ENCODE data around the gene LDLRAD3. TPM values are rescaled to one million over a fixed set of nuclear protein-coding genes. Genes with fewer than 3 reads are reported as not detected.

The LDLRAD3 gene
- polyA plus RNA-seq, 1 of the 3 experiments (the other 2 are of a cell fraction), result 10.6 TPM

GRCh38 chr11:36258730-36259360 is 315.0 kb downstream of the LDLRAD3 start:
- TF ChIP-seq JUND (IDR thresholded peaks at IDR 0.05), result no peak
- TF ChIP-seq ELF1 (IDR thresholded peaks at IDR 0.05), result no peak
- TF ChIP-seq RAD21 (IDR thresholded peaks at IDR 0.05; ENCODE audit: low read length), result peak; percentile 85
- peak; percentile 62 for TF ChIP-seq CTCF (IDR thresholded peaks at IDR 0.05)
- TF ChIP-seq SMC3 (IDR thresholded peaks at IDR 0.05; ENCODE audit: low read depth, low read length), result peak; percentile 78
- TF ChIP-seq MAX (IDR thresholded peaks at IDR 0.05; ENCODE audit: low read depth), result 0 out of 2 replicates have a peak, but pooled peaks have one; percentile 19
- H3K27ac ChIP-seq (ENCODE audit: low read depth in 2 of 2, low read length in 1 of 2), result no peak overlapping the region
- POLR2A ChIA-PET, result no interaction called here
- no peaks in the 10 kb centered on the region for H3K27me3 ChIP-seq (ENCODE audit: insufficient read depth)
- WGBS (ENCODE audit: low lambda C conversion rate), result 71% methylated on average over 12 of the region's 12 CpGs
- no peaks in the 10 kb centered on the region for H3K36me3 ChIP-seq (replicated peaks in 1 of 2; ENCODE audit: control insufficient read depth in 1 of 2, insufficient read depth in 2 of 2, low read length in 1 of 2)
- H3K9ac ChIP-seq, result no peak overlapping the region
- H2AFZ ChIP-seq (ENCODE audit: low read depth), result no peak overlapping the region
- H3K9me2 ChIP-seq, result no peaks in the 10 kb centered on the region
- H3K4me2 ChIP-seq, result no peak overlapping the region
- H3K79me2 ChIP-seq (ENCODE audit: insufficient read depth), result no peaks in the 10 kb centered on the region
- peak; percentile 66 for DNase-seq
- H4K20me1 ChIP-seq (ENCODE audit: insufficient read depth), result no peaks in the 10 kb centered on the region
- no peaks in the 10 kb centered on the region for H3F3A ChIP-seq (replicated peaks; ENCODE audit: insufficient read depth)
- no peaks in the 10 kb centered on the region for H3K9me3 ChIP-seq
- CTCF ChIA-PET, result interaction anchor here (0.6 to 4.1 kb wide), 41 partner anchors 10 to 782 kb away, joined by 3 to 40 read pairs (median 4); partner anchors contain the start of gene COMMD9
- H3K4me1 ChIP-seq (ENCODE audit: control insufficient read depth in 1 of 2, insufficient read depth in 2 of 2, low read depth in 1 of 2, low read length in 1 of 2), result peaks cover 0 to 5% of the 10 kb centered on the region in 2 experiments; a peak in 2 of 4 replicates
- H3K4me3 ChIP-seq (ENCODE audit: low read depth in 2 of 2, low read length in 1 of 2), result no peak overlapping the region

- Histone ChIP-seq H3K27ac (ENCODE audit: low read depth in 2 of 2, low read length in 1 of 2) (no peak overlapping the region), H3K9me3 (no peaks in the 10 kb centered on the region), H3K79me2 (ENCODE audit: insufficient read depth) (no peaks in the 10 kb centered on the region), H3K36me3 (replicated peaks in 1 of 2; ENCODE audit: control insufficient read depth in 1 of 2, insufficient read depth in 2 of 2, low read length in 1 of 2) (no peaks in the 10 kb centered on the region), H3K4me2 (no peak overlapping the region), H3K9ac (no peak overlapping the region), H3K4me3 (ENCODE audit: low read depth in 2 of 2, low read length in 1 of 2) (no peak overlapping the region), H2AFZ (ENCODE audit: low read depth) (no peak overlapping the region), H3K27me3 (ENCODE audit: insufficient read depth) (no peaks in the 10 kb centered on the region), H3K9me2 (no peaks in the 10 kb centered on the region), H3F3A (replicated peaks; ENCODE audit: insufficient read depth) (no peaks in the 10 kb centered on the region), H4K20me1 (ENCODE audit: insufficient read depth) (no peaks in the 10 kb centered on the region), H3K4me1 (ENCODE audit: control insufficient read depth in 1 of 2, insufficient read depth in 2 of 2, low read depth in 1 of 2, low read length in 1 of 2) (peaks cover 0 to 8% of the 10 kb centered on the region in 2 experiments; a peak in 1 of 4 replicates)
- ChIA-PET POLR2A (no interaction called here), CTCF (interaction anchor here (0.9 to 1.8 kb wide), 10 partner anchors 8 to 645 kb away, joined by 3 to 17 read pairs (median 3); partner anchors contain the start of gene TRAF6)
- 76% methylated on average over 4 of the region's 4 CpGs for WGBS (ENCODE audit: low lambda C conversion rate)
- no peak for DNase-seq
- TF ChIP-seq MAX (IDR thresholded peaks at IDR 0.05; ENCODE audit: low read depth) (no peak), IRF3 (IDR thresholded peaks at IDR 0.05; ENCODE audit: low read depth, low read length) (no peak), MEF2A (IDR thresholded peaks at IDR 0.05; ENCODE audit: borderline replicate concordance, low read depth) (no peak), RXRA (IDR thresholded peaks at IDR 0.05; ENCODE audit: borderline replicate concordance, low read depth) (no peak), FOXM1 (IDR thresholded peaks at IDR 0.05; ENCODE audit: low read depth) (no peak), USF1 (IDR thresholded peaks at IDR 0.05; ENCODE audit: borderline replicate concordance, low read depth) (no peak), TAF1 (IDR thresholded peaks at IDR 0.05; ENCODE audit: borderline replicate concordance, low read depth, low read length) (no peak), EP300 (IDR thresholded peaks at IDR 0.05; ENCODE audit: borderline replicate concordance in 1 of 2, low read depth in 1 of 2, low read length in 1 of 2) (no peak), CTCF (IDR thresholded peaks at IDR 0.05) (no peak), TCF12 (IDR thresholded peaks at IDR 0.05) (no peak), GABPA (IDR thresholded peaks at IDR 0.05; ENCODE audit: low read depth) (no peak), SIN3A (IDR thresholded peaks at IDR 0.05; ENCODE audit: borderline replicate concordance, low read depth, low read length) (no peak), EZH2phosphoT487 (IDR thresholded peaks at IDR 0.05; ENCODE audit: borderline replicate concordance, low read depth) (no peak)
Measured at GRCh38 chr11:36261094-36261493, 317.2 kb downstream of the LDLRAD3 start.

Measured in SK-N-SH (cell line).